Measurements from ENCODE around the gene SIGLEC5.

GRCh38 chr19:51627491-51628138 lies 2.6 kb downstream of the SIGLEC5 start:
- TF ChIP-seq POLR2A (IDR thresholded peaks at IDR 0.05; ENCODE audit: low read depth, low read length) (no peak), TAF1 (IDR thresholded peaks at IDR 0.05; ENCODE audit: low read depth, low read length) (no peak)
